GM23338 (cell line): ENCODE measurements around the gene CDKAL1. TPM values are rescaled to one million over a fixed set of nuclear protein-coding genes. Genes with fewer than 3 reads are reported as not detected.

Experiments
- ATAC-seq: fragments of 200-7000 bp; cut with Tn5 transposase; 3 replicates; pipeline ENCODE4 v1.9.1; 2020
- DNase-seq: peaks from one replicate; pipeline ENCODE4 v3.0.0-alpha.2; 2015; ENCODE audit warnings: low spot score
- H2AFZ ChIP-seq: fragments of 200-600 bp; sonication (generic); 2 replicates; pipeline ENCODE4 v1.8.0; 2016; ENCODE audit warnings: antibody characterized with exemption, mild to moderate bottlenecking, moderate library complexity
- H3F3A ChIP-seq: fragments of 200-600 bp; sonication (generic); replicated peaks from 2 replicates; pipeline ENCODE4 v1.8.0; 2017; ENCODE audit warnings: antibody characterized with exemption, mixed run types, low read depth
- H3K27ac ChIP-seq: fragments of 200-600 bp; sonication (generic); 2 replicates; pipeline ENCODE4 v1.6.1; 2016; ENCODE audit warnings: low read depth
- H3K27me3 ChIP-seq: fragments of 200-600 bp; sonication (generic); 2 replicates; pipeline ENCODE4 v1.8.0; 2016; ENCODE audit warnings: mild to moderate bottlenecking, mixed run types, moderate library complexity; ENCODE audit not compliant: insufficient read depth
- H3K36me3 ChIP-seq: fragments of 200-600 bp; sonication (generic); 2 replicates; pipeline ENCODE4 v1.8.0; 2016; ENCODE audit warnings: mild to moderate bottlenecking; ENCODE audit not compliant: insufficient read depth
- H3K4me1 ChIP-seq: fragments of 200-600 bp; sonication (generic); 2 replicates; pipeline ENCODE4 v1.8.0; 2016; ENCODE audit warnings: mild to moderate bottlenecking, moderate library complexity; ENCODE audit not compliant: insufficient read depth
- H3K4me2 ChIP-seq: fragments of 200-600 bp; sonication (generic); 2 replicates; pipeline ENCODE4 v1.7.1; 2017; ENCODE audit warnings: mixed run types
- H3K4me3 ChIP-seq: fragments of 200-600 bp; sonication (generic); 2 replicates; pipeline ENCODE4 v1.6.1; 2016; ENCODE audit warnings: mixed run types
- H3K79me2 ChIP-seq: fragments of 200-600 bp; sonication (generic); replicated peaks from 2 replicates; pipeline ENCODE4 v1.8.0; 2017; ENCODE audit warnings: mild to moderate bottlenecking; ENCODE audit not compliant: insufficient read depth
- H3K9me2 ChIP-seq: fragments of 200-600 bp; sonication (generic); 2 replicates; pipeline ENCODE4 v1.8.0; 2017; ENCODE audit not compliant: insufficient read depth
- H4K20me1 ChIP-seq: fragments of 200-600 bp; sonication (generic); replicated peaks from 2 replicates; pipeline ENCODE4 v1.8.0; 2017; ENCODE audit warnings: mild to moderate bottlenecking; ENCODE audit not compliant: insufficient read depth
- H3K27ac Mint-ChIP-seq: 2 replicates; pipeline ENCODE4 v1.8.0; 2020; ENCODE audit warnings: inconsistent platforms, mild to moderate bottlenecking, moderate library complexity, mixed read lengths
- H3K27me3 Mint-ChIP-seq: 3 replicates; pipeline ENCODE4 v1.8.0; 2022; ENCODE audit warnings: low read depth, mild to moderate bottlenecking, moderate library complexity, mixed read lengths, inconsistent platforms; ENCODE audit not compliant: insufficient read depth, poor library complexity
- H3K36me3 Mint-ChIP-seq: 3 replicates; pipeline ENCODE4 v1.8.0; 2021; ENCODE audit warnings: low read depth, mild to moderate bottlenecking, inconsistent platforms, moderate library complexity, mixed read lengths
- H3K4me1 Mint-ChIP-seq: 3 replicates; pipeline ENCODE4 v1.8.0; 2020; ENCODE audit warnings: mild to moderate bottlenecking, inconsistent platforms, mixed read lengths
- H3K4me3 Mint-ChIP-seq: 3 replicates; pipeline ENCODE4 v1.8.0; 2021; ENCODE audit warnings: moderate library complexity, mild to moderate bottlenecking, inconsistent platforms, mixed read lengths
- H3K9me3 Mint-ChIP-seq: 3 replicates; pipeline ENCODE4 v1.8.0; 2020; ENCODE audit warnings: moderate library complexity, mild to moderate bottlenecking, inconsistent platforms, mixed read lengths
- CREB1 ChIP-seq: fragments of 250-450 bp; sonication (Bioruptor Pico); IDR thresholded peaks from 2 replicates; pipeline ENCODE4 v1.5.0; 2020; ENCODE audit warnings: low read depth, mild to moderate bottlenecking, moderate library complexity
- ETS1 ChIP-seq: IDR thresholded peaks from 2 replicates; pipeline ENCODE4 v1.6.1; 2016; ENCODE audit warnings: antibody characterized with exemption
- EZH2phosphoT487 ChIP-seq: fragments of 200-600 bp; sonication (generic); IDR thresholded peaks from one replicate; pipeline ENCODE4 v1.8.1; 2018; ENCODE audit warnings: antibody characterized with exemption; ENCODE audit not compliant: unreplicated experiment
- POLR2AphosphoS5 ChIP-seq: IDR thresholded peaks from 2 replicates; pipeline ENCODE4 v1.6.1; 2016; ENCODE audit warnings: antibody characterized with exemption, low read depth
- STAT1 ChIP-seq: IDR thresholded peaks from one replicate; pipeline ENCODE4 v1.6.1; 2016; ENCODE audit warnings: antibody characterized with exemption; ENCODE audit not compliant: unreplicated experiment
- ZNF114 ChIP-seq: fragments of 250-450 bp; sonication (Bioruptor Pico); IDR thresholded peaks from 2 replicates; pipeline ENCODE4 v1.5.0; 2020; ENCODE audit warnings: mild to moderate bottlenecking, moderate library complexity
- ZNF331 ChIP-seq: fragments of 250-450 bp; sonication (Bioruptor Pico); IDR thresholded peaks from 2 replicates; pipeline ENCODE4 v1.5.0; 2020; ENCODE audit warnings: low read depth, mild to moderate bottlenecking, moderate library complexity
- polyA plus RNA-seq: library from polyadenylated mRNA; unstranded; fragments of >200 nt; fragmentation: Nextera tagmentation; extraction: Ambion mirVana; gene quantifications from 2 replicates; pipeline ENCODE4 v1.2.1, GENCODE V29; 2016
- total RNA-seq: library from RNA; depleted of rRNA; stranded (reverse); fragments of >200 nt; shearing (Covaris generic); gene quantifications from 2 replicates; pipeline ENCODE4 v1.2.3, GENCODE V29; 2014
- TF ChIP-seq, protein P1 (sequence below), 2 experiments: fragments of 200-600 bp in 1 of 2; sonication (generic) in 1 of 2; conservative IDR thresholded peaks; 2 replicates each; pipeline versions ENCODE4 v1.5.1 to v1.6.1; 2016 to 2017; ENCODE audit warnings: antibody characterized with exemption in 2 of 2, low read depth in 2 of 2, mild to moderate bottlenecking in 2 of 2, moderate library complexity in 1 of 2

The CDKAL1 gene
- total and polyA plus RNA-seq, 2 experiments from 2014 or later = 17.8 to 35.0 TPM

DNA sequence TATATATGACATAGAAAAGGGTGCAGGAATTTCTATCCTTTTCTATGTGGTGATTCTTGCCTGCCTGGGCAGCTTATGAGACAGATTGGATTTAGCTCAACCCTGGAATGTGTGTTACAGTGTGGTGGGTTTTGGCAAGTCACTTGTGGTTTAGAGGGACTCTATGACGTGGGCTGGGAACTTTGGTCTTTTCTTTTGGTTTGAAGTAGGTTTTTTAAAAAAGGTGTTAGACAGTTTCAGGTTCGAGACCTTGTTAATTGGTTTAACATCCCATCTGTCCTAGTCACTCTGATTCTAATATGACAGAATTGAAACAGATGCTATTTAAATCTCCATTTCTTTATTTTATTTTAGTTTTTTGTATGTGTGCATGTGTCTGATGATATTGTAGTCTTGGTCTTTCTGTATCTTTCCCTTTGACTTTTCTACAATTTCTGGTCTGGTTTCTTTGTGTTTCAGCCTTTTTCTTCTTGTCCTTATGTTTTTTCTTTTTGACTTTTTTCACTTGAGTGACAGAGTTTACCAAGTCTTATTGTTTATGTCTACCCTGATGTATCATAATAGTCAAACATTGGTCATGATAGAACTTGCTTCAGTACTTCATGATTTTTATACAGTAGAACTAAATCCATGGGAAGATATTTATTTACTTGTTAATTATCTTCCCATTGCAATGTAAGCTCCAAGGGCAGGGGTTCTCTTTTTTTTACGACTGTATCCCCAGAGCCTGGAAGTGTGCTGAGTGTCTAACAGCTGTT lies 174.3 kb downstream of the CDKAL1 start:
- peak; percentile 32; the same call in 2 of the 3 replicates for ATAC-seq
- Histone ChIP-seq H3K4me3 (no peak overlapping the region), H3K27ac (no peak overlapping the region), H3K27me3 (no peaks in the 10 kb centered on the region), H3K36me3 (no peaks in the 10 kb centered on the region), H2AFZ (no peak overlapping the region), H3K4me1 (peaks cover 9% of the 10 kb centered on the region), H3F3A (no peaks in the 10 kb centered on the region), H4K20me1 (no peaks in the 10 kb centered on the region), H3K4me2 (no peak overlapping the region), H3K9me2 (no peaks in the 10 kb centered on the region), H3K79me2 (peaks cover 6% of the 10 kb centered on the region; the same call in 1 of the 2 replicates)
- no peak for DNase-seq
- no peaks in the 10 kb centered on the region for H3K36me3 Mint-ChIP-seq
- H3K4me1 Mint-ChIP-seq = peaks cover 39% of the 10 kb centered on the region
- H3K27ac Mint-ChIP-seq = peak overlapping the region; percentile 71
- H3K27me3 Mint-ChIP-seq = no peaks in the 10 kb centered on the region
- H3K9me3 Mint-ChIP-seq = no peaks in the 10 kb centered on the region
- no peak for TF ChIP-seq ZNF331 (CRISPR knock-in tag)
- TF ChIP-seq, protein P1, sequence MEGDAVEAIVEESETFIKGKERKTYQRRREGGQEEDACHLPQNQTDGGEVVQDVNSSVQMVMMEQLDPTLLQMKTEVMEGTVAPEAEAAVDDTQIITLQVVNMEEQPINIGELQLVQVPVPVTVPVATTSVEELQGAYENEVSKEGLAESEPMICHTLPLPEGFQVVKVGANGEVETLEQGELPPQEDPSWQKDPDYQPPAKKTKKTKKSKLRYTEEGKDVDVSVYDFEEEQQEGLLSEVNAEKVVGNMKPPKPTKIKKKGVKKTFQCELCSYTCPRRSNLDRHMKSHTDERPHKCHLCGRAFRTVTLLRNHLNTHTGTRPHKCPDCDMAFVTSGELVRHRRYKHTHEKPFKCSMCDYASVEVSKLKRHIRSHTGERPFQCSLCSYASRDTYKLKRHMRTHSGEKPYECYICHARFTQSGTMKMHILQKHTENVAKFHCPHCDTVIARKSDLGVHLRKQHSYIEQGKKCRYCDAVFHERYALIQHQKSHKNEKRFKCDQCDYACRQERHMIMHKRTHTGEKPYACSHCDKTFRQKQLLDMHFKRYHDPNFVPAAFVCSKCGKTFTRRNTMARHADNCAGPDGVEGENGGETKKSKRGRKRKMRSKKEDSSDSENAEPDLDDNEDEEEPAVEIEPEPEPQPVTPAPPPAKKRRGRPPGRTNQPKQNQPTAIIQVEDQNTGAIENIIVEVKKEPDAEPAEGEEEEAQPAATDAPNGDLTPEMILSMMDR (conservative IDR thresholded peaks at IDR 0.05; ENCODE audit: low read depth in 2 of 2) = no peak
- H3K4me3 Mint-ChIP-seq = no peak overlapping the region

- no peak overlapping the region for H3K27ac ChIP-seq
- 0 out of 2 replicates have a peak, but pooled peaks cover 5% of the 10 kb centered on the region for H3K79me2 ChIP-seq
- H2AFZ ChIP-seq = no peak overlapping the region
- Mint-ChIP-seq H3K27ac (0 out of 2 replicates have a peak overlapping the region, but pooled peaks have one; percentile 43), H3K27me3 (no peaks in the 10 kb centered on the region), H3K36me3 (no peaks in the 10 kb centered on the region), H3K4me1 (peaks cover 33% of the 10 kb centered on the region), H3K9me3 (no peaks in the 10 kb centered on the region), H3K4me3 (no peak overlapping the region)
- no peak for TF ChIP-seq POLR2AphosphoS5
- no peaks in the 10 kb centered on the region for H3K36me3 ChIP-seq
- no peaks in the 10 kb centered on the region for H3K9me2 ChIP-seq
- H4K20me1 ChIP-seq = no peaks in the 10 kb centered on the region
- no peak overlapping the region for H3K4me2 ChIP-seq
- DNase-seq = no peak
- no peak overlapping the region for H3K4me3 ChIP-seq
- H3K27me3 ChIP-seq = no peaks in the 10 kb centered on the region
- no peak for ATAC-seq
- H3F3A ChIP-seq = no peaks in the 10 kb centered on the region
- peaks cover 7% of the 10 kb centered on the region; the same call in 1 of the 2 replicates for H3K4me1 ChIP-seq
These were observed 175.2 kb downstream of the CDKAL1 start for GRCh38 chr6:20709451-20709850.

GRCh38 chr6:20710341-20710740 lies 176.1 kb downstream of the CDKAL1 start:
- no peak overlapping the region for H3K27ac ChIP-seq
- no peaks in the 10 kb centered on the region for H4K20me1 ChIP-seq
- no peak overlapping the region for H3K4me3 ChIP-seq
- Mint-ChIP-seq H3K36me3 (no peaks in the 10 kb centered on the region), H3K27ac (no peak overlapping the region), H3K4me3 (no peak overlapping the region), H3K4me1 (peaks cover 30% of the 10 kb centered on the region), H3K9me3 (no peaks in the 10 kb centered on the region), H3K27me3 (no peaks in the 10 kb centered on the region)
- no peaks in the 10 kb centered on the region for H3K9me2 ChIP-seq
- H3K4me2 ChIP-seq = no peak overlapping the region
- no peaks in the 10 kb centered on the region for H3K27me3 ChIP-seq
- no peaks in the 10 kb centered on the region for H3F3A ChIP-seq
- no peak for DNase-seq
- peaks cover 4% of the 10 kb centered on the region; the same call in 1 of the 2 replicates for H3K4me1 ChIP-seq
- H3K79me2 ChIP-seq = no peaks in the 10 kb centered on the region
- no peak for ATAC-seq
- no peaks in the 10 kb centered on the region for H3K36me3 ChIP-seq
- H2AFZ ChIP-seq = no peak overlapping the region
- no peak for TF ChIP-seq ETS1
- no peak for TF ChIP-seq CREB1 (CRISPR knock-in tag)
- TF ChIP-seq EZH2phosphoT487 = no peak
- no peak for TF ChIP-seq POLR2AphosphoS5
- no peak for TF ChIP-seq STAT1
- TF ChIP-seq ZNF114 (CRISPR knock-in tag) = no peak
